ENCODE data around the gene ZNF792. TPM values are rescaled to one million over a fixed set of nuclear protein-coding genes. Genes with fewer than 3 reads are reported as not detected.

ZNF792 gene
- total RNA-seq, 2 experiments from 2014 or later = 6.4 to 6.9 TPM

Other genes starting within 250 kb of the ZNF792 start
- gene ZNF181, start 230.0 kb downstream of the ZNF792 start, total RNA-seq = 1 to 10 TPM; 4.2 to 4.6 TPM
- 1 to 10 TPM; 3.2 to 3.7 TPM for gene ZNF599, start 191.0 kb downstream of the ZNF792 start, total RNA-seq
- 1 to 10 TPM; 3.7 to 4.2 TPM for gene ZNF30, start 37.3 kb downstream of the ZNF792 start, total RNA-seq
- gene GRAMD1A, start 36.1 kb upstream of the ZNF792 start, total RNA-seq = 100 to 1,000 TPM; 204 to 223 TPM
- 1 to 10 TPM; 1.1 to 1.6 TPM for gene SCN1B, start 66.2 kb upstream of the ZNF792 start, total RNA-seq
- under 1 TPM in 1 of 2 experiments, not detected in 1; 0.21 TPM for gene HPN, start 77.5 kb upstream of the ZNF792 start, total RNA-seq
- gene FXYD3, start 151.6 kb upstream of the ZNF792 start, total RNA-seq = not detected
- under 1 TPM; 0.50 to 0.51 TPM for gene LGI4, start 170.8 kb upstream of the ZNF792 start, total RNA-seq
- 1 to 10 TPM; 2.3 to 2.8 TPM for gene FXYD1, start 174.6 kb upstream of the ZNF792 start, total RNA-seq
- gene FXYD7, start 179.0 kb upstream of the ZNF792 start, total RNA-seq = under 1 TPM; 0.77 to 0.93 TPM
- 100 to 1,000 TPM; 334 to 360 TPM for gene FXYD5, start 190.5 kb upstream of the ZNF792 start, total RNA-seq

All from activated CD4-positive, alpha-beta memory T cell treated with anti-CD3 and anti-CD28 coated beads for 36 hours (primary cell).